Sigmoid colon (tissue), 7 donors: Measurements from ENCODE around the gene MYO7B. TPM values are rescaled to one million over a fixed set of nuclear protein-coding genes. Genes with fewer than 3 reads are reported as not detected.

Experiments used
- DNase-seq: peaks from one replicate; pipeline ENCODE4 v3.0.0-alpha.2; 2019
- H3K27ac ChIP-seq, 4 donors: fragments of 200-600 bp; sonication (generic); one replicate each; pipeline ENCODE4 v1.5.1; 2016 to 2019; ENCODE audit warnings: mild to moderate bottlenecking in 1 of 4
- H3K27me3 ChIP-seq, 3 donors: fragments of 200-600 bp; sonication (generic); one replicate each; pipeline ENCODE4 v1.5.1; 2019; ENCODE audit warnings: mild to moderate bottlenecking in 1 of 3
- H3K36me3 ChIP-seq, 4 donors: fragments of 200-600 bp; sonication (generic); one replicate each; pipeline ENCODE4 v1.5.1; 2016 to 2019
- H3K4me1 ChIP-seq, 4 donors: fragments of 200-600 bp; sonication (generic); one replicate each; pipeline ENCODE4 v1.5.1; 2017 to 2019
- H3K4me3 ChIP-seq, 4 donors: fragments of 200-600 bp; sonication (generic); one replicate each; pipeline ENCODE4 v1.5.1; 2017 to 2019; ENCODE audit warnings: mild to moderate bottlenecking in 2 of 4, moderate library complexity in 1 of 4
- H3K9me3 ChIP-seq, 4 donors: fragments of 200-600 bp in 3 of 4; sonication (generic) in 3 of 4; one replicate each; pipeline versions ENCODE4 v1.5.1 to v1.6.1; 2013 to 2019
- CTCF ChIP-seq, 4 experiments: fragments of 450-650 bp in 3 of 4; fragments of 200-600 bp in 1 of 4; IDR thresholded peaks; one replicate each; pipeline ENCODE4 v1.5.1; 2016 to 2019; ENCODE audit warnings: antibody characterized with exemption in 4 of 4, mild to moderate bottlenecking in 3 of 4, moderate library complexity in 2 of 4
- EP300 ChIP-seq, 4 donors: sonication (generic); formaldehyde crosslinking; IDR thresholded peaks; one replicate each; pipeline ENCODE4 v1.6.1; 2017; ENCODE audit warnings: antibody characterized with exemption in 4 of 4
- POLR2A ChIP-seq, 2 donors: fragments of 450-650 bp; IDR thresholded peaks; one replicate each; pipeline ENCODE4 v1.6.1; 2016; ENCODE audit warnings: antibody characterized with exemption in 2 of 2, mild to moderate bottlenecking in 2 of 2, moderate library complexity in 2 of 2
- POLR2AphosphoS5 ChIP-seq, 4 donors: sonication (generic); formaldehyde crosslinking; IDR thresholded peaks; one replicate each; pipeline ENCODE4 v1.6.1; 2017; ENCODE audit warnings: antibody characterized with exemption in 4 of 4
- WGBS, 2 donors: extraction: QIAGEN DNeasy Blood & Tissue Kit; methylation state at CpG; one replicate each; pipeline ENCODE4 v1.1.7; 2013; 5-methylcytosine and 5-hydroxymethylcytosine counted together
- intact Hi-C: fragments of 100-400 bp; cut with DNase I; formaldehyde crosslinking; loops from one replicate; pipeline ENCODE4 v1.15.1; 2023
- polyA plus RNA-seq, 3 donors: library from polyadenylated mRNA; stranded (reverse); fragments of 200-250 nt; gene quantifications; one replicate each; pipeline ENCODE4 v1.2.3, GENCODE V29; 2013
- total RNA-seq, 4 donors: library from RNA; depleted of rRNA; stranded (reverse); fragments of >200 nt; gene quantifications; one replicate each; pipeline ENCODE4 v1.1.0, GENCODE V29; 2016
- donor health status: healthy with polysubstance abuse.
- donor health status: Bipolar disorder and iron deficiency.
- donor health status: healthy.

The MYO7B gene
- total and polyA plus RNA-seq, 7 donors, result 0.54 to 128 (median 30.3) TPM; not detected in 1

- no peak for TF ChIP-seq CTCF (IDR thresholded peaks at IDR 0.05)
- no peak for TF ChIP-seq POLR2AphosphoS5 (IDR thresholded peaks at IDR 0.05)
- no peak for TF ChIP-seq EP300 (IDR thresholded peaks at IDR 0.05)
- no peak for TF ChIP-seq POLR2A (IDR thresholded peaks at IDR 0.05)
- 91 to 93% methylated on average over 2 of the region's 2 CpGs for WGBS, 2 donors
- no peak for DNase-seq
- intact Hi-C loops, result no loop called here
- Histone ChIP-seq H3K9me3 (no peaks in the 10 kb centered on the region), H3K4me3 (no peak overlapping the region), H3K4me1 (peaks cover 0 to 13% (median 8%) of the 10 kb centered on the region in 4 donors), H3K27ac (no peak overlapping the region), H3K36me3 (no peaks in the 10 kb centered on the region), H3K27me3 (no peaks in the 10 kb centered on the region)
These were observed 41.7 kb downstream of the MYO7B start for GRCh38 chr2:127577208-127577475.

DNA sequence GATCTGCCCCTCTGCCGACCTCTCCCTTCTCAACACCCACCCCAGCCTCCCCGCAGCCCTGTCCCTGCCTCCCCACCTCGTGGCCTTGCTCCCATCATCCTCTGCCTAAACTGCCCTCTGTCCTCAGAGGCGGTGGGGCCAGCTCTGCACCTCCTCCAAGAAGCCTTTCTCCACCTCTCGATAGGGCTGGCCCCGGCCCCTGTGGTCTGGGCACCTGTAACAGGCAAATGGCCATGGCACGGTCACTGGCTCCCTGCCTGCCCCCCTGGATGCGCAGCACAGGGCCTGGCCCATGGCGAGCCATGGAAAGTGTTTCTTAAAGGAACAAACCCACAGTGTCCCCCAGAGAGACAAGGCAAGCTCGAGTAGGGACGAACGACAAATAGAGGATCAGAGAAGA is 42.0 kb downstream of the MYO7B start:
- intact Hi-C loops, result no loop called here
- Histone ChIP-seq H3K27me3 (no peaks in the 10 kb centered on the region), H3K36me3 (no peaks in the 10 kb centered on the region), H3K4me1 (peaks cover 0 to 13% (median 8%) of the 10 kb centered on the region in 4 donors), H3K9me3 (no peaks in the 10 kb centered on the region), H3K4me3 (no peak overlapping the region), H3K27ac (no peak overlapping the region)
- WGBS, 2 donors, result 87 to 94% methylated on average over 12 of the region's 12 CpGs
- TF ChIP-seq POLR2A (IDR thresholded peaks at IDR 0.05) (no peak), EP300 (IDR thresholded peaks at IDR 0.05) (no peak), CTCF (IDR thresholded peaks at IDR 0.05) (no peak), POLR2AphosphoS5 (IDR thresholded peaks at IDR 0.05) (no peak)
- DNase-seq, result no peak

DNA sequence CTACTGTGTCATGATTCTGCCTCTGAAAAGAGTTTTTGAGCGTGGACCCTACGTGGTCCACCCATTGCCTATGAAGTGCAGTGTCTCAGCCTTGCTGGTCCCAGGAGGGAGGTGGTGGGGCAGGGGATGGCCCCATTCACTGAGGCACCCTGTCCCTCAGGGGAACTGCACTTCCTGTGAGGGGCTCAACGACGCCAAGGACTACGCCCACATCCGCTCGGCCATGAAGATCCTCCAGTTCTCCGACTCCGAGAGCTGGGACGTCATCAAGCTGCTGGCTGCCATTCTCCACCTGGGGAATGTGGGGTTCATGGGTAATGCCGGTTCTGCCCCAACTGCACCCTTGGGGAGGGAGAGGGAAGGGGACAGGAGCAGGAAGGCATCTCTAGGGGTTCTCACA is 42.5 kb downstream of the MYO7B start:
- Histone ChIP-seq H3K27ac (no peak overlapping the region), H3K36me3 (no peaks in the 10 kb centered on the region), H3K27me3 (no peaks in the 10 kb centered on the region), H3K9me3 (no peaks in the 10 kb centered on the region), H3K4me1 (peaks cover 0 to 13% (median 8%) of the 10 kb centered on the region in 4 donors), H3K4me3 (no peak overlapping the region)
- 76 to 96% methylated on average over 11 of the region's 11 CpGs for WGBS, 2 donors
- intact Hi-C loops, result no loop called here
- no peak for DNase-seq
- TF ChIP-seq POLR2AphosphoS5 (IDR thresholded peaks at IDR 0.05), result no peak
- TF ChIP-seq POLR2A (IDR thresholded peaks at IDR 0.05), result no peak
- TF ChIP-seq CTCF (IDR thresholded peaks at IDR 0.05), result no peak
- no peak for TF ChIP-seq EP300 (IDR thresholded peaks at IDR 0.05)

- Histone ChIP-seq H3K4me1 (peaks cover 0 to 13% (median 8%) of the 10 kb centered on the region in 4 donors), H3K27ac (no peak overlapping the region), H3K4me3 (no peak overlapping the region), H3K27me3 (no peaks in the 10 kb centered on the region), H3K36me3 (no peaks in the 10 kb centered on the region), H3K9me3 (no peaks in the 10 kb centered on the region)
- intact Hi-C loops, result no loop called here
- 77 to 79% methylated on average over 6 of the region's 6 CpGs for WGBS, 2 donors
- no peak for DNase-seq
- no peak for TF ChIP-seq POLR2A (IDR thresholded peaks at IDR 0.05)
- no peak for TF ChIP-seq CTCF (IDR thresholded peaks at IDR 0.05)
- no peak for TF ChIP-seq POLR2AphosphoS5 (IDR thresholded peaks at IDR 0.05)
- TF ChIP-seq EP300 (IDR thresholded peaks at IDR 0.05), result no peak
These were observed 42.9 kb downstream of the MYO7B start for GRCh38 chr2:127578411-127578810.

- intact Hi-C loops, result no loop called here
- Histone ChIP-seq H3K36me3 (no peaks in the 10 kb centered on the region), H3K9me3 (no peaks in the 10 kb centered on the region), H3K4me3 (no peak overlapping the region), H3K27me3 (no peaks in the 10 kb centered on the region), H3K27ac (no peak overlapping the region), H3K4me1 (peaks cover 0 to 13% (median 8%) of the 10 kb centered on the region in 4 donors)
- no peak for DNase-seq
- 94 to 96% methylated on average over 4 of the region's 4 CpGs for WGBS, 2 donors
- TF ChIP-seq POLR2AphosphoS5 (IDR thresholded peaks at IDR 0.05) (no peak), EP300 (IDR thresholded peaks at IDR 0.05) (no peak), CTCF (IDR thresholded peaks at IDR 0.05) (no peak), POLR2A (IDR thresholded peaks at IDR 0.05) (no peak)
These were observed 43.7 kb downstream of the MYO7B start for GRCh38 chr2:127579231-127579630.
